DOHH2 (cell line): ENCODE measurements around the gene PPARD.

Source experiments
- H3F3A ChIP-seq: fragments of 200-600 bp; sonication (generic), shearing (Covaris generic); 2 replicates; pipeline ENCODE4 v1.6.0; 2016; ENCODE audit warnings: antibody characterized with exemption, mild to moderate bottlenecking; ENCODE audit not compliant: control insufficient read depth, insufficient read depth
- H3K27ac ChIP-seq: fragments of 200-600 bp; sonication (generic); 2 replicates; pipeline ENCODE4 v1.5.1; 2014; ENCODE audit warnings: low read depth, mild to moderate bottlenecking, low read length, moderate library complexity
- H3K27me3 ChIP-seq: fragments of 200-600 bp; sonication (generic); 2 replicates; pipeline ENCODE4 v1.6.1; 2014; ENCODE audit warnings: mild to moderate bottlenecking, low read length, mixed read lengths; ENCODE audit not compliant: control insufficient read depth
- H3K36me3 ChIP-seq: fragments of 200-600 bp; sonication (generic); 2 replicates; pipeline ENCODE4 v1.6.1; 2014; ENCODE audit warnings: mild to moderate bottlenecking, low read length, moderate library complexity, mixed read lengths; ENCODE audit not compliant: control insufficient read depth
- H3K4me1 ChIP-seq: fragments of 200-600 bp; sonication (generic); 2 replicates; pipeline ENCODE4 v1.6.1; 2014; ENCODE audit warnings: mild to moderate bottlenecking, low read length, mixed read lengths; ENCODE audit not compliant: control insufficient read depth
- H3K4me2 ChIP-seq: fragments of 200-600 bp; sonication (generic); 2 replicates; pipeline ENCODE4 v1.6.0; 2014; ENCODE audit warnings: mild to moderate bottlenecking, low read length, moderate library complexity
- H3K4me3 ChIP-seq: fragments of 200-600 bp; sonication (generic); 2 replicates; pipeline ENCODE4 v1.5.1; 2014; ENCODE audit warnings: mild to moderate bottlenecking, low read length, mixed read lengths
- H3K79me2 ChIP-seq: fragments of 200-600 bp; sonication (generic); 2 replicates; pipeline ENCODE4 v1.6.1; 2014; ENCODE audit warnings: mild to moderate bottlenecking, low read length, mixed read lengths; ENCODE audit not compliant: control insufficient read depth
- H3K9me2 ChIP-seq: fragments of 200-600 bp; sonication (generic); replicated peaks from 2 replicates; pipeline ENCODE4 v1.6.1; 2014; ENCODE audit warnings: mild to moderate bottlenecking, low read length, mixed read lengths; ENCODE audit not compliant: control insufficient read depth
- H3K9me3 ChIP-seq: fragments of 200-600 bp; sonication (generic); 2 replicates; pipeline ENCODE4 v1.6.1; 2014; ENCODE audit warnings: antibody characterized with exemption, low read length, mixed read lengths; ENCODE audit not compliant: control insufficient read depth, insufficient read depth
- H4K20me1 ChIP-seq: fragments of 200-600 bp; sonication (generic); 2 replicates; pipeline ENCODE4 v1.6.0; 2014; ENCODE audit warnings: low read depth, mild to moderate bottlenecking, antibody characterized with exemption, low read length, moderate library complexity; ENCODE audit not compliant: control insufficient read depth, insufficient read depth
- EZH2phosphoT487 ChIP-seq: fragments of 200-600 bp; sonication (generic); IDR thresholded peaks from 2 replicates; pipeline ENCODE4 v1.6.1; 2017; ENCODE audit warnings: borderline replicate concordance, mild to moderate bottlenecking, antibody characterized with exemption, low read length, moderate library complexity, mixed read lengths
- TF ChIP-seq, protein P1 (sequence below): fragments of 200-600 bp; sonication (generic); IDR thresholded peaks from one replicate; pipeline ENCODE4 v1.5.1; 2014; ENCODE audit warnings: antibody characterized with exemption, mild to moderate bottlenecking, low read depth, low read length; ENCODE audit not compliant: poor library complexity, severe bottlenecking

Gene PPARD

GRCh38 chr6:35427435-35427834, 85.1 kb downstream of the PPARD start:
- H3K4me3 ChIP-seq, result no peak overlapping the region
- H4K20me1 ChIP-seq, result no peaks in the 10 kb centered on the region
- H3K27ac ChIP-seq, result no peak overlapping the region
- H3K36me3 ChIP-seq, result peaks cover 30% of the 10 kb centered on the region
- peaks cover 20% of the 10 kb centered on the region for H3K9me3 ChIP-seq
- H3K9me2 ChIP-seq, result no peaks in the 10 kb centered on the region
- peaks cover 22% of the 10 kb centered on the region for H3K4me1 ChIP-seq
- no peaks in the 10 kb centered on the region for H3K27me3 ChIP-seq
- TF ChIP-seq EZH2phosphoT487, result no peak
- H3K79me2 ChIP-seq, result no peaks in the 10 kb centered on the region
- H3F3A ChIP-seq, result no peaks in the 10 kb centered on the region; the same call in 1 of the 2 replicates
- H3K4me2 ChIP-seq, result no peak overlapping the region

GRCh38 chr6:35427851-35428321, 85.5 kb downstream of the PPARD start:
- H3K9me3 ChIP-seq, result peaks cover 20% of the 10 kb centered on the region
- no peaks in the 10 kb centered on the region for H3K79me2 ChIP-seq
- H3K4me3 ChIP-seq, result no peak overlapping the region
- TF ChIP-seq, protein P1, sequence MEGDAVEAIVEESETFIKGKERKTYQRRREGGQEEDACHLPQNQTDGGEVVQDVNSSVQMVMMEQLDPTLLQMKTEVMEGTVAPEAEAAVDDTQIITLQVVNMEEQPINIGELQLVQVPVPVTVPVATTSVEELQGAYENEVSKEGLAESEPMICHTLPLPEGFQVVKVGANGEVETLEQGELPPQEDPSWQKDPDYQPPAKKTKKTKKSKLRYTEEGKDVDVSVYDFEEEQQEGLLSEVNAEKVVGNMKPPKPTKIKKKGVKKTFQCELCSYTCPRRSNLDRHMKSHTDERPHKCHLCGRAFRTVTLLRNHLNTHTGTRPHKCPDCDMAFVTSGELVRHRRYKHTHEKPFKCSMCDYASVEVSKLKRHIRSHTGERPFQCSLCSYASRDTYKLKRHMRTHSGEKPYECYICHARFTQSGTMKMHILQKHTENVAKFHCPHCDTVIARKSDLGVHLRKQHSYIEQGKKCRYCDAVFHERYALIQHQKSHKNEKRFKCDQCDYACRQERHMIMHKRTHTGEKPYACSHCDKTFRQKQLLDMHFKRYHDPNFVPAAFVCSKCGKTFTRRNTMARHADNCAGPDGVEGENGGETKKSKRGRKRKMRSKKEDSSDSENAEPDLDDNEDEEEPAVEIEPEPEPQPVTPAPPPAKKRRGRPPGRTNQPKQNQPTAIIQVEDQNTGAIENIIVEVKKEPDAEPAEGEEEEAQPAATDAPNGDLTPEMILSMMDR, result no peak
- TF ChIP-seq EZH2phosphoT487, result no peak
- H3K4me2 ChIP-seq, result no peak overlapping the region
- no peaks in the 10 kb centered on the region for H3K9me2 ChIP-seq
- H3F3A ChIP-seq, result no peaks in the 10 kb centered on the region; the same call in 1 of the 2 replicates
- no peak overlapping the region for H3K27ac ChIP-seq
- peaks cover 22% of the 10 kb centered on the region for H3K4me1 ChIP-seq
- no peaks in the 10 kb centered on the region for H3K27me3 ChIP-seq
- H4K20me1 ChIP-seq, result no peaks in the 10 kb centered on the region
- peaks cover 30% of the 10 kb centered on the region for H3K36me3 ChIP-seq

DNA sequence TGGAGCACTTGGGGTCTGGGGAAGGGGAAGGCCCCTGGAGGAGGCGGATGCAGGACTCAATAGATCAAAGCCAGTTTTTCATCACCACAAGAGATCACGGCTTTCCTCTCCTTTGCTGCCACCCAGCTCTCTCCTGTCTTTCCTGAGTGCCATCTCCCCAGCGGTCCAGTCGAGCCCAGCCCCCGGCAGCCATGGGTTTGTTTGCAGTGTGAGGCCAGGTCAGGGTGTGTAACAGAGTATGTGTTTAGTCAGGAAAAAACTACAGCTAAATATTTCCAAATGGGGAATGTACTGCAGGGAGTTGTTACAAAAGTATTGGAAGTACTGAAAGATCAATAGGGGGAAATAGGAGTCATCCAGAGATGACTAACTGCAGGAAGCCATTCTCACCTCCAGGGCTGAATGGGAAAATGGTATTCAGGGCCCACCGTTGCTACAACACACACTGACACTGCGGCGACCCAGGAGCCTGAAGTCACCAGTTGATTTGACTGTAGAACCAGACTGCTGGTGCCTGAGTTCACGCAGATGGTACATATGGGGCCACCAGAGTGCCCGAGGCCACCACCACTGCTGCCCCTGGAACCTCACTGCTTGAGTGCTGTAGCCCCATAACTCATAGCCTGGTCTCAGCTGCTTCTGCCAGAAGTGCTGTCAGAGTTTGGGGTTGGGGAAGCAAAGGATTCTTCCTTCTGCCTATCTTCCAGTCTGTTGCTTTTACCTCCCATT, 86.2 kb downstream of the PPARD start:
- no peak overlapping the region for H3K27ac ChIP-seq
- H3K4me3 ChIP-seq, result no peak overlapping the region
- H3K9me2 ChIP-seq, result no peaks in the 10 kb centered on the region
- H3K4me2 ChIP-seq, result no peak overlapping the region
- no peaks in the 10 kb centered on the region for H3K27me3 ChIP-seq
- peaks cover 20% of the 10 kb centered on the region for H3K9me3 ChIP-seq
- H3F3A ChIP-seq, result no peaks in the 10 kb centered on the region; the same call in 1 of the 2 replicates
- H3K4me1 ChIP-seq, result peaks cover 22% of the 10 kb centered on the region
- H3K79me2 ChIP-seq, result no peaks in the 10 kb centered on the region
- peaks cover 30% of the 10 kb centered on the region for H3K36me3 ChIP-seq
- no peak for TF ChIP-seq EZH2phosphoT487
- TF ChIP-seq, protein P1, result no peak
- no peaks in the 10 kb centered on the region for H4K20me1 ChIP-seq

DNA sequence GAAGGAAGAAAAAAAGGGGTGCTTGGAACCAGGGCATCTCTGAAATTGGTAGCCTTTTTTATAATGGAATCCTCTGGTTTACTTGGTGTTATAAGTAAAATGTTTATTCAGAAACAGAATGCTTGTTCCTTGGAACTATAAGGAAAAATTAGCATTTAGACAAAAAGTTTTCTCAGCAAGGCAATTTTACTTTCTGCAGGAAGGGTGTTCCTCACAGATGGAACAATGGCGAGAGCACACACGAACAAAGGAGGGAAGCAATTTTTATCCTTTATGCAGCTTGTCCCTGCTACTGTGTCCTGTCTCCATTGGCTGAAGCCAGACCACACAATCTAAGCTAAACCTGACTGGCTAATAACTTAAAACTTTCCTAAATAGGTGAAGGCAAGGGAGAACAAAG, 87.1 kb downstream of the PPARD start:
- Histone ChIP-seq H3K79me2 (no peaks in the 10 kb centered on the region), H3K27me3 (no peaks in the 10 kb centered on the region), H3K4me1 (peaks cover 22% of the 10 kb centered on the region), H3K4me3 (no peak overlapping the region), H3K4me2 (no peak overlapping the region), H3K36me3 (peaks cover 28% of the 10 kb centered on the region), H3K9me3 (peaks cover 20% of the 10 kb centered on the region), H3F3A (no peaks in the 10 kb centered on the region; the same call in 1 of the 2 replicates), H3K27ac (no peak overlapping the region), H3K9me2 (no peaks in the 10 kb centered on the region), H4K20me1 (no peaks in the 10 kb centered on the region)
- TF ChIP-seq, protein P1, result no peak
- TF ChIP-seq EZH2phosphoT487, result no peak
